ENCODE data around the gene TBC1D14. TPM values are rescaled to one million over a fixed set of nuclear protein-coding genes. Genes with fewer than 3 reads are reported as not detected.

The TBC1D14 gene
- total and polyA plus RNA-seq, 2 of the 8 experiments (the other 6 are each of a cell fraction or from before 2014, with no cell fraction given), result 45.6 to 48.2 TPM

DNA sequence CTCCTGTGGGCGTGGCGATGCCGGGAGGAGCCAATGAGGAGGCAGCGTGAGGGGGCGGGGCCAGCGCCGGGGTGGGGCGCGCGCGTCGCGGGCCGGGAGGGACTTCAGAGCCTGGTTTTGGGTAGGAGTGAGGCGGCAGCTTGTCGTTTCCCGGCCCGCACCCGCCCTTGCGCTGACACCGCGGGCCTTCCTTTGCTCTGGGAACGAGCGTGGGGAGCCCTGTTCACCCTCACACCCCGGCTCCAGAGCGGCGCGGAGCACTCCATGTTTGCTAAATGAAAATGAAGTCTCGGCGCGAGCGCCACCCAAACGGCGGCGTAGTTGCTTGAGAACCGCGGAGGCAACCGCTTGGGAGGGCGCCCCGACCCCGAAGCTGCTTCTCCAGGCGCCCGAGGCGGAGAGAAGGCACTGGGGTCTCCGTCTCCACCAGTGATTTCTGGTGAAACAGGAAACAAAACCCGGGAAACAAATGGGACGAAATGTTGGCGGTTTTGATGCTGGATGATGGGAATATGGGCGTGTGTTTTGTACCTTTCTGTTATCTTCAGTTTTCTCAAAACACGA lies 158.7 kb downstream of the TBC1D14 start:
- FAIRE-seq, result no peak
- no peak overlapping the region for H4K8ac ChIP-seq (ENCODE audit: extremely low read depth, insufficient read depth, low read length)
- peaks cover 0 to 28% of the 10 kb centered on the region in 2 experiments; a peak in 2 of 4 replicates for H3K79me2 ChIP-seq (ENCODE audit: control insufficient read depth in 1 of 2, insufficient read depth in 2 of 2, low read length in 2 of 2)
- ChIA-PET POLR2A (ENCODE audit: partially characterized antibody) (interaction anchor here (0.8 to 2.8 kb wide), 18 partner anchors 9 to 153 kb away, joined by 3 to 17 read pairs (median 5); partner anchors contain the start of gene TADA2B), CTCF (ENCODE audit: partially characterized antibody) (interaction anchor here (0.6 to 9.4 kb wide), 13 partner anchors 11 to 348 kb away, joined by 3 to 108 read pairs (median 4); partner anchors contain the start of gene TADA2B)
- no peak overlapping the region for H3K27ac ChIP-seq (ENCODE audit: low read depth, low read length)
- H2BK5ac ChIP-seq (ENCODE audit: low read depth, low read length), result no peak overlapping the region; the same call in 1 of the 2 replicates
- no peak overlapping the region for H2BK120ac ChIP-seq (replicated peaks; ENCODE audit: low read depth, low read length)
- no peak overlapping the region for H3K23ac ChIP-seq (ENCODE audit: insufficient read length)
- H3K4me1 ChIP-seq (replicated peaks in 1 of 4; ENCODE audit: control insufficient read depth in 3 of 4, insufficient read depth in 4 of 4, low read length in 3 of 4), result peaks cover 2 to 6% (median 3%) of the 10 kb centered on the region in 4 experiments; a peak in 2 of 7 replicates
- no peak overlapping the region for H4K5ac ChIP-seq (ENCODE audit: insufficient read length, low read depth, low read length)
- H3K23me2 ChIP-seq (ENCODE audit: low read depth, low read length), result peaks cover 10% of the 10 kb centered on the region
- H2BK12ac ChIP-seq (ENCODE audit: low read depth, low read length), result no peak overlapping the region
- H3K9ac ChIP-seq (replicated peaks in 1 of 4; ENCODE audit: extremely low read depth in 1 of 4, low read depth in 3 of 4, low read length in 3 of 4), result peak overlapping the region in 3 of 4 experiments; percentile 28 to 34 (median 31); a peak in 5 of 7 replicates
- H2BK20ac ChIP-seq (ENCODE audit: low read length), result no peak overlapping the region
- H4K91ac ChIP-seq (replicated peaks; ENCODE audit: insufficient read length, low read length), result no peak overlapping the region
- H2BK15ac ChIP-seq (ENCODE audit: low read length), result no peak overlapping the region
- WGBS, 2 experiments (ENCODE audit: extremely low coverage in 1 of 2, insufficient coverage in 1 of 2, insufficient read length in 1 of 2, insufficient replicate concordance in 2 of 2, low coverage in 1 of 2, low lambda C conversion rate in 2 of 2, missing lambda C conversion rate in 1 of 2), result 1% methylated on average over 28 of the region's 50 CpGs; no CpG with 5 or more reads in 1 of the 2 experiments
- H3K4ac ChIP-seq (replicated peaks; ENCODE audit: insufficient read length, low read depth, low read length), result no peak overlapping the region
- peak overlapping the region; percentile 67 to 73 for H3K4me2 ChIP-seq (ENCODE audit: insufficient read depth in 1 of 2, low read depth in 2 of 2, low read length in 2 of 2)
- no peak overlapping the region; the same call in 1 of the 2 replicates for H2AFZ ChIP-seq (ENCODE audit: low read length)
- peaks cover 0 to 9% (median 7%) of the 10 kb centered on the region in 4 experiments; a peak in 5 of 8 replicates for H3K36me3 ChIP-seq (ENCODE audit: control insufficient read depth in 2 of 4, insufficient read depth in 4 of 4, low read length in 3 of 4)
- no peak overlapping the region for H3K56ac ChIP-seq (replicated peaks; ENCODE audit: insufficient read length, low read depth, low read length)
- peaks cover 0 to 17% (median 10%) of the 10 kb centered on the region in 4 experiments; a peak in 6 of 7 replicates for H3K27me3 ChIP-seq (replicated peaks in 1 of 4; ENCODE audit: control insufficient read depth in 3 of 4, extremely low read depth in 1 of 4, insufficient read depth in 3 of 4, low read length in 3 of 4)
- H4K20me1 ChIP-seq (replicated peaks in 1 of 2; ENCODE audit: control insufficient read depth in 1 of 2, insufficient read depth in 2 of 2, low read length in 2 of 2), result peaks cover 9 to 11% of the 10 kb centered on the region in 2 experiments
- peak in 1 of 2 experiments; percentile 99 for DNase-seq (ENCODE audit: low read depth in 1 of 2, low spot score in 2 of 2)
- H3K4me3 ChIP-seq (ENCODE audit: extremely low read depth in 1 of 4, insufficient read depth in 2 of 4, low read depth in 3 of 4, low read length in 4 of 4), result peak overlapping the region; percentile 70 to 79 (median 74)
- TF ChIP-seq SUZ12 (IDR thresholded peaks at IDR 0.05; ENCODE audit: low read length) (peak; percentile 48; the same call in 1 of the 2 replicates), RAD21 (IDR thresholded peaks at IDR 0.05 in 1 of 2, conservative IDR thresholded peaks at IDR 0.05 in 1 of 2; ENCODE audit: low read depth in 2 of 2, low read length in 2 of 2) (no peak), POU5F1 (IDR thresholded peaks at IDR 0.05; ENCODE audit: low read depth, low read length) (no peak), SAP30 (IDR thresholded peaks at IDR 0.05; ENCODE audit: insufficient read depth, insufficient replicate concordance, low read length) (peak; percentile 41), TAF1 (IDR thresholded peaks at IDR 0.05; ENCODE audit: low read depth, low read length) (peak; percentile 78), TBP (IDR thresholded peaks at IDR 0.05; ENCODE audit: low read depth, low read length) (no peak; the same call in 1 of the 2 replicates), PHF8 (conservative IDR thresholded peaks at IDR 0.05; ENCODE audit: low read depth, low read length) (peak; percentile 9), EZH2 (IDR thresholded peaks at IDR 0.05; ENCODE audit: low read depth, low read length, severe bottlenecking) (peak; percentile 55), TAF7 (optimal IDR thresholded peaks at IDR 0.05; ENCODE audit: borderline replicate concordance, low read depth, low read length) (peak; percentile 17), YY1 (IDR thresholded peaks at IDR 0.05; ENCODE audit: low read depth, low read length) (no peak), ASH2L (IDR thresholded peaks at IDR 0.05; ENCODE audit: low read length) (peak; percentile 14)
- H3K9me3 ChIP-seq (ENCODE audit: insufficient read depth in 2 of 2, low read depth in 1 of 2, low read length in 1 of 2), result no peaks in the 10 kb centered on the region
- peaks cover 5% of the 10 kb centered on the region; the same call in 1 of the 2 replicates for H3K79me1 ChIP-seq (ENCODE audit: low read depth, low read length)
- H3K14ac ChIP-seq (ENCODE audit: insufficient read length), result no peak overlapping the region
- no peak overlapping the region for H2AK5ac ChIP-seq (ENCODE audit: low read depth, low read length)
- H3K18ac ChIP-seq (ENCODE audit: extremely low read depth, low read length), result peak overlapping the region; percentile 65; the same call in 1 of the 2 replicates
